Endothelial cell of umbilical vein (primary cell): Measurements from ENCODE around the gene SALL2.

Experiments
- CTCF ChIP-seq, 2 donors: IDR thresholded peaks; 1 replicate in 1 of 2; 2 replicates in 1 of 2; pipeline ENCODE4 v1.5.1; 2011; ENCODE audit warnings: low read length in 2 of 2, mild to moderate bottlenecking in 2 of 2, moderate library complexity in 2 of 2, control low read depth in 1 of 2, inconsistent platforms in 1 of 2, low read depth in 1 of 2; ENCODE audit not compliant: insufficient read depth in 1 of 2; ENCODE audit errors: extremely low read depth in 1 of 2
- EZH2 ChIP-seq: IDR thresholded peaks from 2 replicates; pipeline ENCODE4 v1.6.1; 2012; ENCODE audit warnings: borderline replicate concordance, low read depth, mild to moderate bottlenecking, moderate library complexity, low read length, inconsistent platforms; ENCODE audit not compliant: severe bottlenecking
- FOS ChIP-seq: IDR thresholded peaks from 2 replicates; pipeline ENCODE4 v1.6.1; 2011; ENCODE audit warnings: mild to moderate bottlenecking, low read length, moderate library complexity, borderline replicate concordance; ENCODE audit not compliant: insufficient read depth
- GATA2 ChIP-seq: IDR thresholded peaks from 2 replicates; pipeline ENCODE4 v1.7.0; 2011; ENCODE audit warnings: low read depth, mild to moderate bottlenecking, moderate library complexity, mixed read lengths, low read length; ENCODE audit not compliant: insufficient read length, insufficient read depth
- JUN ChIP-seq: IDR thresholded peaks from 2 replicates; pipeline ENCODE4 v1.6.1; 2011; ENCODE audit warnings: borderline replicate concordance, low read depth; ENCODE audit not compliant: insufficient read length, insufficient read depth
- MAX ChIP-seq: IDR thresholded peaks from 2 replicates; pipeline ENCODE4 v1.6.1; 2011; ENCODE audit not compliant: insufficient read depth, insufficient read length
- MYC ChIP-seq: IDR thresholded peaks from one replicate; pipeline ENCODE4 v1.6.1; 2011; ENCODE audit warnings: mild to moderate bottlenecking, low read depth, low read length
- POLR2A ChIP-seq: IDR thresholded peaks from 2 replicates; pipeline ENCODE4 v1.6.1; 2012; ENCODE audit warnings: low read depth, mild to moderate bottlenecking, control low read depth, low read length
- POLR2AphosphoS5 ChIP-seq: IDR thresholded peaks from 2 replicates; pipeline ENCODE4 v1.6.1; 2012; ENCODE audit warnings: low read depth, mild to moderate bottlenecking, control low read depth, low read length, moderate library complexity; ENCODE audit not compliant: insufficient read depth

- TF ChIP-seq CTCF (IDR thresholded peaks at IDR 0.05; ENCODE audit: extremely low read depth in 1 of 2, insufficient read depth in 1 of 2, low read depth in 1 of 2, low read length in 2 of 2): no peak
- TF ChIP-seq MYC: no peak
- TF ChIP-seq POLR2A: no peak
- no peak for TF ChIP-seq EZH2
- TF ChIP-seq JUN: no peak
- TF ChIP-seq GATA2: no peak
- TF ChIP-seq POLR2AphosphoS5: no peak
- no peak for TF ChIP-seq MAX
- no peak for TF ChIP-seq FOS
These were observed 27.1 kb upstream of the SALL2 start for GRCh38 chr14:21553266-21553665.
